CD4-positive, alpha-beta T cell (primary cell): ENCODE measurements around the gene ZNF132. TPM values are rescaled to one million over a fixed set of nuclear protein-coding genes. Genes with fewer than 3 reads are reported as not detected.

Experiments
- ATAC-seq: fragments of 200-7000 bp; cut with Tn5 transposase; one replicate; pipeline ENCODE4 v1.10.0; 2022; ENCODE audit warnings: mild to moderate bottlenecking; ENCODE audit not compliant: poor library complexity
- CTCF ChIA-PET: fragments of 350-600 bp; sonication (Branson Sonifier 250); formaldehyde crosslinking; loops from one replicate; lab custom pipeline; 2021; ENCODE audit warnings: antibody characterized with exemption, inconsistent platforms; lab: Charles Lee
- POLR2A ChIA-PET: fragments of 350-600 bp; sonication (Branson Sonifier 250); formaldehyde crosslinking; loops from one replicate; lab custom pipeline; 2021; ENCODE audit warnings: antibody characterized with exemption, inconsistent platforms; lab: Charles Lee
- DNase-seq, 14 experiments: peaks; one replicate each; pipeline ENCODE4 v3.0.0-alpha.2; 2013 to 2020; ENCODE audit warnings: mixed read lengths in 2 of 14
- H3K27ac ChIP-seq, 2 donors: one replicate each; pipeline versions ENCODE4 v1.5.1 to v1.7.0; 2013; ENCODE audit warnings: low read length in 2 of 2, low read depth in 1 of 2, mild to moderate bottlenecking in 1 of 2
- H3K27me3 ChIP-seq, 2 experiments: 1 replicate in 1 of 2; 2 replicates in 1 of 2; pipeline versions ENCODE4 v1.6.1 to v1.7.0; 2013; ENCODE audit warnings: low read length in 2 of 2, control low read depth in 1 of 2, mild to moderate bottlenecking in 1 of 2, moderate library complexity in 1 of 2; ENCODE audit not compliant: insufficient read depth in 2 of 2, control insufficient read depth in 1 of 2
- H3K36me3 ChIP-seq: one replicate; pipeline ENCODE4 v1.6.1; 2013; ENCODE audit warnings: low read length, control low read depth; ENCODE audit not compliant: insufficient read depth
- H3K4me1 ChIP-seq: one replicate; pipeline ENCODE4 v1.6.1; 2013; ENCODE audit warnings: low read length, control low read depth; ENCODE audit not compliant: insufficient read depth
- H3K4me3 ChIP-seq: one replicate; pipeline ENCODE4 v1.5.1; 2013; ENCODE audit warnings: mild to moderate bottlenecking, low read length, moderate library complexity
- H3K9me3 ChIP-seq, 2 experiments: 1 replicate in 1 of 2; 2 replicates in 1 of 2; pipeline versions ENCODE4 v1.6.1 to v1.7.0; 2013; ENCODE audit warnings: low read length in 2 of 2, mild to moderate bottlenecking in 2 of 2, control low read depth in 1 of 2, moderate library complexity in 1 of 2; ENCODE audit not compliant: control insufficient read depth in 1 of 2, insufficient read depth in 1 of 2
- H3K27ac Mint-ChIP-seq: one replicate; pipeline ENCODE4 v1.8.0; 2020; ENCODE audit warnings: mixed read lengths
- H3K27me3 Mint-ChIP-seq: one replicate; pipeline ENCODE4 v1.8.0; 2021; ENCODE audit warnings: mixed read lengths
- H3K36me3 Mint-ChIP-seq: one replicate; pipeline ENCODE4 v1.8.0; 2021; ENCODE audit warnings: low read depth, mixed read lengths
- H3K4me1 Mint-ChIP-seq: one replicate; pipeline ENCODE4 v1.8.0; 2021; ENCODE audit warnings: low read depth, mixed read lengths
- H3K4me3 Mint-ChIP-seq: one replicate; pipeline ENCODE4 v1.8.0; 2020; ENCODE audit warnings: mild to moderate bottlenecking, mixed read lengths
- H3K9me3 Mint-ChIP-seq: one replicate; pipeline ENCODE4 v1.8.0; 2020; ENCODE audit warnings: mixed read lengths
- intact Hi-C, 2 experiments: fragments of 100-400 bp; cut with DNase I in 1 of 2; cut with micrococcal nuclease in 1 of 2; formaldehyde crosslinking; loops; one replicate each; pipeline versions ENCODE4 v1.15.1 to v1.9.0; 2023 to 2025; cut with DNase I, micrococcal nuclease
- total RNA-seq, 174 experiments: library from RNA in 2 of 174; stranded (reverse) in 2 of 174; gene quantifications; one replicate each; pipeline ENCODE4 v1.2.3 and lab custom pipeline; 2021 to 2026
- TF ChIP-seq, protein P1 (sequence below): fragments of 200-600 bp; IDR thresholded peaks from one replicate; pipeline ENCODE4 v1.8.0; 2022; ENCODE audit warnings: antibody characterized with exemption, mild to moderate bottlenecking

ZNF132 gene
- total RNA-seq, 2 experiments from 2014 or later = 1.0 to 1.4 TPM

DNA sequence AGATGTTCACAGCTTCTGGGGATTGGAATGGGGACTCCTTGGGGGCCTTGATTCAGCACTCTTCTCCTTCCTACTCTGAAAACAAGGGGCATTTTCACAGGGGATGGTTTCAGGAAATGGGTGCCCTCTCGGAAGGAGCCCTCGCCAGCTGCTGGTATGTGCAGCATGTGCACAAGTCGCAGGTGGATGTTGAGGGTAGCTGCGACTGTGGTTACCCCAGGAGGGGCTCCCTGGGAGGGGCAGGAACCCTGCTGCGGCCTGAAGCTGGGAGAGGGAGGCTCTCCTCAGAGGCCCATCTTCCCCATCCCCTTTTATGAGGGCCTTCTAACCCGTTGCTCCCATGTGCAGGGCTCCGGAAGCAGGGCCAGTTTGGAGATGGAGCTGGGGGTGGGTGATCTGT lies 42.4 kb upstream of the ZNF132 start:
- CTCF ChIA-PET = no interaction called here
- no peak for DNase-seq
- Mint-ChIP-seq H3K36me3 (no peaks in the 10 kb centered on the region), H3K4me3 (no peak overlapping the region), H3K4me1 (no peaks in the 10 kb centered on the region), H3K27ac (no peak overlapping the region), H3K27me3 (no peaks in the 10 kb centered on the region), H3K9me3 (no peaks in the 10 kb centered on the region)
- no peaks in the 10 kb centered on the region for H3K9me3 ChIP-seq
- TF ChIP-seq, protein P1, sequence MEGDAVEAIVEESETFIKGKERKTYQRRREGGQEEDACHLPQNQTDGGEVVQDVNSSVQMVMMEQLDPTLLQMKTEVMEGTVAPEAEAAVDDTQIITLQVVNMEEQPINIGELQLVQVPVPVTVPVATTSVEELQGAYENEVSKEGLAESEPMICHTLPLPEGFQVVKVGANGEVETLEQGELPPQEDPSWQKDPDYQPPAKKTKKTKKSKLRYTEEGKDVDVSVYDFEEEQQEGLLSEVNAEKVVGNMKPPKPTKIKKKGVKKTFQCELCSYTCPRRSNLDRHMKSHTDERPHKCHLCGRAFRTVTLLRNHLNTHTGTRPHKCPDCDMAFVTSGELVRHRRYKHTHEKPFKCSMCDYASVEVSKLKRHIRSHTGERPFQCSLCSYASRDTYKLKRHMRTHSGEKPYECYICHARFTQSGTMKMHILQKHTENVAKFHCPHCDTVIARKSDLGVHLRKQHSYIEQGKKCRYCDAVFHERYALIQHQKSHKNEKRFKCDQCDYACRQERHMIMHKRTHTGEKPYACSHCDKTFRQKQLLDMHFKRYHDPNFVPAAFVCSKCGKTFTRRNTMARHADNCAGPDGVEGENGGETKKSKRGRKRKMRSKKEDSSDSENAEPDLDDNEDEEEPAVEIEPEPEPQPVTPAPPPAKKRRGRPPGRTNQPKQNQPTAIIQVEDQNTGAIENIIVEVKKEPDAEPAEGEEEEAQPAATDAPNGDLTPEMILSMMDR = no peak
- H3K27me3 ChIP-seq = no peaks in the 10 kb centered on the region
- H3K36me3 ChIP-seq = peaks cover 3% of the 10 kb centered on the region
- intact Hi-C loops = no loop called here
- H3K4me1 ChIP-seq = no peaks in the 10 kb centered on the region
- no peak for ATAC-seq
- POLR2A ChIA-PET = no interaction called here
- no peak overlapping the region for H3K4me3 ChIP-seq
- no peak overlapping the region for H3K27ac ChIP-seq

DNA sequence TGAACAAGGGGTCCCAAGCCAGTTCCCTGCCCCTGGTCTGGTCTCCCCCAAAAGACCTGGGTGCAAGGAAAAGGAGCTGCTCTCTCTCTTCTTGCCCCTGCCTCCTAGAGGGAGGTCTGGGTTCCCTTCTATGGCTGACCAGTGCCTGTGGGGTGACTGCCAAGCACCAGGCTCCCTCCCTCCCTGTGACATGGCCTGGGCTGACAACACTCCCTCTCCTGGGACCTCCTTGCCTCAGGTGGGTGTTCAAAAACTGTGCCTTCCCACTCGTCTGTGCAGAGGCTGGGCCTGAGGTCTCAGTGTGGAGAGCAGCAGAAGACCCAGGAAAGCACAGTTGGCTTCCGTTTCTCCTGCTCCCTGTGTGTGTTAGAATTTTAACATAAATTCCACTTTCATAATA lies 40.9 kb upstream of the ZNF132 start:
- Mint-ChIP-seq H3K4me3 (peak overlapping the region; percentile 25), H3K27ac (no peak overlapping the region)
- CTCF ChIA-PET = interaction anchor here (1.9 kb wide), 1 partner anchor 39 kb away, joined by 5 read pairs; the partner anchor contains the start of gene ZBTB45

DNA sequence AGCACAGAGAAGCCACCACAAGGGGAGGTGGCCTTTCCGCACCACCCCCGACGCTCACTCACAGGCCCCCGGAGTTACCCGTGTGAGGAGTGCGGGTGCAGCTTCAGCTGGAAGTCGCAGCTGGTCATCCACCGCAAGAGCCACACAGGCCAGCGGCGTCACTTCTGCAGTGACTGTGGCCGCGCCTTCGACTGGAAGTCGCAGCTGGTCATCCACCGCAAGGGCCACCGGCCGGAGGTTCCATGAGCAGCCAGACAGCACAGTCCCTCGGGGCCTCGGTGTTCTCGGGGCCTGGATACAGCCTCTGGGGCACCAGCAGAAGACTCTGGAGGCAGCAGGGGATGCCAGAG lies 40.5 kb upstream of the ZNF132 start:
- H3K4me3 ChIP-seq = no peak overlapping the region
- intact Hi-C loops = no loop called here
- no peak overlapping the region for H3K27ac ChIP-seq
- Mint-ChIP-seq H3K9me3 (no peaks in the 10 kb centered on the region), H3K27ac (no peak overlapping the region), H3K4me3 (no peak overlapping the region), H3K36me3 (peaks cover 5% of the 10 kb centered on the region), H3K27me3 (no peaks in the 10 kb centered on the region), H3K4me1 (peaks cover 12% of the 10 kb centered on the region)
- no peaks in the 10 kb centered on the region for H3K27me3 ChIP-seq
- H3K4me1 ChIP-seq = peaks cover 14% of the 10 kb centered on the region
- ChIA-PET CTCF (interaction anchor here (1.9 kb wide), 1 partner anchor 39 kb away, joined by 5 read pairs; the partner anchor contains the start of gene ZBTB45), POLR2A (no interaction called here)
- H3K36me3 ChIP-seq = peaks cover 3% of the 10 kb centered on the region
- no peaks in the 10 kb centered on the region for H3K9me3 ChIP-seq
- TF ChIP-seq, protein P1 = no peak
- ATAC-seq (no peak), DNase-seq (no peak)

More for the DNA sequence above, 40.9 kb upstream of the ZNF132 start:
- POLR2A ChIA-PET = no interaction called here
- H3K27me3 ChIP-seq = no peaks in the 10 kb centered on the region
- intact Hi-C loops = no loop called here
- Mint-ChIP-seq H3K36me3 (peaks cover 5% of the 10 kb centered on the region), H3K9me3 (no peaks in the 10 kb centered on the region), H3K27me3 (no peaks in the 10 kb centered on the region), H3K4me1 (peaks cover 8% of the 10 kb centered on the region)
- no peak overlapping the region for H3K27ac ChIP-seq
- H3K4me1 ChIP-seq = peaks cover 12% of the 10 kb centered on the region
- H3K36me3 ChIP-seq = peaks cover 3% of the 10 kb centered on the region
- H3K9me3 ChIP-seq = no peaks in the 10 kb centered on the region
- TF ChIP-seq, protein P1 = no peak
- ATAC-seq (no peak), DNase-seq (no peak)
- H3K4me3 ChIP-seq = no peak overlapping the region
